NT2/D1 (cell line): Measurements from ENCODE around the gene NEK10.

Source experiments
- SUZ12 ChIP-seq: IDR thresholded peaks from 2 replicates; pipeline ENCODE4 v1.6.1; 2011; ENCODE audit not compliant: insufficient read length, insufficient read depth; ENCODE audit errors: extremely low read depth
- YY1 ChIP-seq: IDR thresholded peaks from 2 replicates; pipeline ENCODE4 v1.6.1; 2011; ENCODE audit not compliant: insufficient read length, insufficient read depth

GRCh38 chr3:27281671-27282150 is 87.5 kb downstream of the NEK10 start:
- TF ChIP-seq SUZ12 (no peak), YY1 (no peak)
